NCI-H748 treated with DMSO at 0.1 percent for 48 hours (cell line): ENCODE measurements around the gene PTPRM.
A peak's percentile ranks its signal among the peaks of the same experiment; 100 is the strongest.

Experiments used
- DNase-seq: peaks from one replicate; lab custom pipeline; 2025; lab: John Stamatoyannopoulos, UW

PTPRM gene

GRCh38 chr18:8365006-8365405 is 797.9 kb downstream of the PTPRM start:
- no peak for DNase-seq

- no peak for DNase-seq
Measured at GRCh38 chr18:8365528-8365927, 798.4 kb downstream of the PTPRM start.

GRCh38 chr18:8366070-8366469 is 799.0 kb downstream of the PTPRM start:
- no peak for DNase-seq

DNA sequence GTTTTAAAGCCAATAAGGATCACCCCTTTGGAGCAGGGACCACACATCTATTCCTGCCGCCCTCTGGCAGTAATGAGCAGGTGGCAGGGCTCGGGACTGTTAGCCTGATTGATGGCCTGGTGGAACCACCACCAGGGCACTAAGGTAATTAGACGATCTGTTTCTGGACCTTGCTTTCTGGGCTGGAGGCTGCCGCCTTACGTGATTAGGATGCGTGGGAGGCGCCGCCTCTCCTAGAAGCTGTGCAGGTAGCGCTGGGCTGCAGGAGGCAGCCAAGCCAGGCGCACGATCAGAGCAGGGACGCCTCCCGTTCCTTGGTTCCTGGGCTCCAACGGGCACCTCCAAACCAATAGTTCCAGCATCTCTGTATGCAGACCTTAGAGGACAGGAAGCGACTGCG is 799.5 kb downstream of the PTPRM start:
- no peak for DNase-seq

DNA sequence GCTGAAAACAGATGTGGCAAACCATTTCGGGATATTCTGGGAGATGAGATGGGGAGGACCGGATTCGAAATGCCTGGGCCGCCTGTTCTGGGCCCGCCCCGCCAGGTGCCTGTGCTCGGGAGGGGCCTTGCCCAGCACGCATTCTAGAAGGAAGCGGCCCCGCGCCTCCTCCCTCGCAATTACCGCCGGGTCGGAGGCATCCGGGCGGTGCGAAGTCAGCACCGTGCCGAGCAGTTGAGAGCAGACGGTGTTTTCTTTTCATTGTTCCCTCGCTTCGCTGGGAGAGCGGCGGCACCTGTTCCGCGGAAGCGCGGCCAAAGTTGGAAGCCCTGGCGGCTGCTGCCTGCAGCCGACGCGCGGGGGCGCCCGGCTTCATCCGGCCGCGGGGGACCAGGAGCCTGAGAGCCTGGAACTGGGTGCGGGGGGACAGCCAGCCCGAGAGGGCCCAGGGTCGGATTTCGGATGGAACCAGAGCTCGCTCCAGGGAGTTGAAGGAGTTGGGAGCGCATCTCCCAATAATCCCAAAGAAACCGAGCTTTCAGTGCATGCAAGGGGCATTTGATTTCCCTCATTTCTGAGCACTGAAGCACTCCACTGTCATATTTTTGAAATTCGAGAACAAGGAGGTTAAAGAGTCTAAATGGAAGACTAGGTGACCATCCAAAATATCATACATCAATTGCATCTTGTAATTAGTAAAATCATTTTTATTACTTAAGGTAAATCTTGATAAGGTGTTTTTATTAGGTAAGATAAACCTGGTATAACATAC is 800.3 kb downstream of the PTPRM start:
- peak; percentile 84 for DNase-seq

DNA sequence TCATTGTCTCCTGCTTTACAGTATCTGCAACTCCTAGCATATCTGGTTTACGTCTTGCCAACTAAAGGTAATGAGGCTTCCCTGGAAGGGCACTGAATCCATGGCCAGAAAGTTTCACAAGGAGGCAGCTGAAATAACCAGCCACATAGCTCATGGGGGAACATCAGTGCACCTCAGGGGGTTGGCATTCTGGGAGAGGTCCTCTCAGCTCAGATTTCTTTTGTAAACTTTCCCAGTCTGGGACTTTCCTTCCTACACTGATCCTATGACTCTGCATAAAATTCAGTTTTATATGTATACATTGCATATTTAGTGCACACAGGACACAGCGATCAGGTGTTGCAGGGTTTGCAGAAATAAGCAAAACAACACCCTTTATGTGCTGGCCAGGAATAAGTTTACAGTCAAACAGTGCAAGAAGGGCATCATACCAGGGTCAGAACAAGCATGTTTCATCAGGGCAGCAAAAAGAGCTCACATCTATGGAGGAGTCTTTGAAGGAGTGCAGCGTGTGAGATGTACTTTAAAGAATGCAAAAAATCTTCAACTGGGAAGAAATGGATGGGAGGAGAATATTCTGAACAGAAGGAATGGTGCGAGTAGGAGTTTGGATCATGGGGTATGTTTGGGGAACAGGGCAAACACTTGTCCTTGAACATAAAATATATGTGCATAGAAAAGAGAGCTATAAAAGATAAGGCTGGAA is 801.5 kb downstream of the PTPRM start:
- no peak for DNase-seq

DNA sequence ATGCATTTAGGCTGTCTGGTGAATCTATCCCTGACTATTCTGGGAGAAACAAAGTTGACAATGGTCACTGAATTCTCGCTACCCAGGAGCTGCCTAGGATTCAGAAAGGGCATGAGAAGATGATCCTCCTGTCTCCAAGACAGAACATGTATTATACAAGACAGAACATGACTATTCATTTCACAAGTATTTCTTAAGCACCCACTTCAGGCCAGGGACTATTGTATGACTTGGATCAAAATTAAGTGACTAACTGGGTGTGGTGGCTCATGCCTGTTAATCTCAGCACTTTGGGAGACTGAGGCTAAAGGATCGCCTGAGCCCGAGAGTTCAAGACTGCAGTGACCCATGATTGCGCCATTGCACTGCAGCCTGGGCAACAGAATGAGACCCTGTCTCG is 806.4 kb downstream of the PTPRM start:
- no peak for DNase-seq

- no peak for DNase-seq
Measured at GRCh38 chr18:8374676-8375075, 807.6 kb downstream of the PTPRM start.

- peak; percentile 41 for DNase-seq
Measured at GRCh38 chr18:8375249-8375648, 808.1 kb downstream of the PTPRM start.

DNA sequence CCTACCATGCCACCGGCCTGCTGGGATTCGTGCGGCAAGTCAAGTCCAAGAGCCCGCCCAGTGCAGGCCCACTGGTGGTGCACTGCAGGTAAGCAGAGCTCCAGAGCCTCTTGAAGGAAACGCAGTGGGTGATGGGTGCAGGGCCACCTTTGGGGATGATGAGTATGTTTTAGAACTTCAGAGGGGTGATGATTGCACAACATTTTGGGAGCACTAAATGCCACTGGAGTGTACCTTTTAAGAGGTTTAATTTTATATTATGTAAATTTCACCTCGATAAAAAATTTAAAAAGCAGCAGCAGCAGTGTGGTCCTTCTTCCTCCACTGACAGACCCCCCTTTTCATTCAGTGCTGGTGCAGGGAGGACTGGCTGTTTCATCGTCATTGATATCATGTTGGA is 809.0 kb downstream of the PTPRM start:
- no peak for DNase-seq

- no peak for DNase-seq
Measured at GRCh38 chr18:8379187-8379941, 812.2 kb downstream of the PTPRM start.

DNA sequence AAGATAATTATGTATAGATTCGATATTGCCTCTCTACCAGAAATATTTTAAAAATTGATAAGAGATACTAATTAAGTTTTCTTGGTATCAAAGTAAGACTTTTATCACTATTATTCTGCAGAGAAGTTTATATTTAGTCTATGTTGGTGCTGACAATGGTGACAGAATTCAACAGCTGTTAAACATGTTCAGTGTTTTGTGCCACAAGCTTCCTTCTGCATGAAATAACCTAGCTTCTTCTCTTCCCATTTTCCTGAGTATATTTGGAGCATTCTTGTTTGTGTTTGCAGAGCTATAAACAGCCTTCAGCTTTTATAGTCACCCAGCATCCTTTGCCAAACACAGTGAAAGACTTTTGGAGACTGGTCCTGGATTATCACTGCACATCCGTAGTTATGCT is 812.9 kb downstream of the PTPRM start:
- no peak for DNase-seq

GRCh38 chr18:8380926-8381325 is 813.8 kb downstream of the PTPRM start:
- DNase-seq: no peak

GRCh38 chr18:8381821-8382459 is 814.8 kb downstream of the PTPRM start:
- DNase-seq: no peak

- no peak for DNase-seq
Measured at GRCh38 chr18:8385400-8385799, 818.3 kb downstream of the PTPRM start.

DNA sequence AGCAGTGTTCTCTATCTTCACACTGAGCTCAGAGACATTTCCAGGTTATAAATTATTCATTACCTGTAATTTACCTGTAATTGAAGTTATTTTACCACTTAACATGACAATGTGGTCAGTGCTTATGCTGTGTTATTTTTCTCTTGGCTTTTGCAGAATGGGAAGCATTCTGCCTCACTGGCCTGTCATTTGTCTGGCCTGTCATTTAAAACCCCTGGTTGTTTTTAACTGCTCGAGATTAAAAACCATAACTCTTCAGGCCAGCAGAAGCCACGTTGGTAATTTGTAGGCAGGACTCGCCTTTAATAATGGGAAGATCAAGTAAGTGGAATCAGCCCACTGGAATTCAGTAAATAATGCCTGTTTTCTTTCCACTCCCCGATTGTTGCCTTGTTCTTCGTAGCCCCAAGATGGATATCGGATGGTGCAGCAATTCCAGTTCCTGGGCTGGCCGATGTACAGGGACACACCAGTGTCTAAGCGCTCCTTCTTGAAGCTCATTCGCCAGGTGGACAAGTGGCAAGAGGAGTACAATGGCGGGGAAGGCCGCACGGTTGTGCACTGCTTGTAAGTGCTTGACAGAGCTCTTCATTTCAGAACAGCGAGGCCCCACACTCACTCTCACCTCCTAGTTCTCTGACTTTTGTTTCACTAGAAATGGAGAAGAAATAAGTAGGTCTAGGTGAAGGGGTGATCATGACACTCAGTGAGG is 819.7 kb downstream of the PTPRM start:
- DNase-seq: peak; percentile 63

DNA sequence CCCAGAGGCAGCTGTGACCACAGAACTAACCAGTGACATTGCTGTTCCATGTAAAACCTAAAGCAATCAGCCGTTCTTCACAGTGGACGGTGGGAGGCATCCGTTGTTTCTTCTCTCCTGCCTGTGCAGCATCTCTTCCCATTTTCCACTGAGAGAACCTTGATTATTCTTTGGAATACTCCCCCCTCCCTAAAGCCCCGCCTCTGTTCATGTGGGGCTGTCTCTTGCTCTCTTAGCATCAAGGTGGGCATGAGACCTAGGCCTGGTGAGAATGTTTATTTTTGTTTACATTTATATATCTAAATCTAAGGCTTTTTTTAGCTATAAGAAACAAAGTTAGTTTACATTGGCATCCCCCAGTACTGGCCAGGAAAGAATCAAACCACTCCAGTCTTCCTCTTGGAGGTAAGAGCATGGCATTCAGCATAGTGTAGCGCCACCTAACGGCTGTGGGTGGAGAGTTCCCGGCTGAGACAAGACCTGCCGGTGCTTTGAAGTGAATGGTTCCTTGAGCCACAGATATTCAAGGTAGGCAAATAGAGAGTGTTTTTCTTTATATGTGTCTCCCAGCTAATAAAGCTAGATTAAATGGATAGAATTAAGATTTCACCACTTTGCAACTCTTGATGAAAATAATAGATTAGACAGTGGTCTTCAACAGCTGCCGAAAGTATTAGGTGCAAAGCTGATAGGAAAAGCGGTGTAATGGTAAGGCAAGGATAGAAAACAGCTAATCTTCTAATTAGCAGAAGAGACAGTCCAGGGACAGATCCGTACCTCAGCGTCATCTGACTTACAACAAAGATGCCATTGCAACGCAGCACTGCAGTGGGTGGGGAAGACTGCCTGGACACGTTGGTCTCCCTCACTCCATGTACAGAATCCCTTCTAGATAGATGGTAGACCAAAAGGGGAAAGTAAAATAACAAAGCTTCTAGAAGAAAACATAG is 822.5 kb downstream of the PTPRM start:
- peak; percentile 81 for DNase-seq

GRCh38 chr18:8391068-8391467 is 824.0 kb downstream of the PTPRM start:
- DNase-seq: no peak

- DNase-seq: no peak
Measured at GRCh38 chr18:8396254-8396653, 829.1 kb downstream of the PTPRM start.

DNA sequence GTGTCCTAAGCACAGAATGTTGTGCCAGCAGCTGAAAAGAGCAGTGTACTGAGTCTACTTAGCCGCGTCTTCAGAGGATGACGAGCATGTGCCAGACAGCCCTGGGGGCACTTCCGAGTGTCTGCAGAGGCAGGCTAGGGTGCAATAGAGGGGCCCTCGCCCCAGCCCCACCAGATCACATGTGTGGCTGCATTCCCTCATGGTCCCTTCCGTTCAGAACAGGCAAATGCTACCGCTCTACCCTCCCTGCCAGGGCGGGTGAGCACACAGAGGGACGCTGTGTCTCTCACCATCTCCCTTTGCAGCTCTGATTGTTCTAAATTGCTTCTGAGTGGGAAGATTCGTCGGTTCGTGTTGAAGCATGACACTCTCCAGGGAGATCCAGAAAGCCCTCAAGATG is 829.9 kb downstream of the PTPRM start:
- no peak for DNase-seq

DNA sequence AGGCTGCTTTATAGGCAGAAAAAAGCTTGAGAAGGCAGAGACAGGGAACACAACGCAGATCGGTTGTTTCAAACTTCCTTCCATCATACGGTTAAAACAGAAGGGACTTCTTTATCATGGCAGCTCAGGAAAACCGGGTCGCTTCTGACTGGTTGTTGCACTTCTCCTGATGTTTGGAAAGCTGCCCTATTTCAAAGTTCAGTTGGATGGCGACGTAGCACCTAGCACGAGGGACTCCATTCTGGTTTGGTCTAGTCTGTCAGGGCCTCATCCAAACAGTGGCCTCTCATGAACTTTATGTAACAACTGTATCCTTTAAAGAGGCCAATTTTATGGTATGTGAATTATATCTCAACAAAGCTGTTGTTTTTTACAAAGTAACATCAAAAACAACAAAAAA is 832.0 kb downstream of the PTPRM start:
- DNase-seq: no peak
